IMR-90 (cell line): ENCODE measurements around the gene COLGALT1. TPM values are rescaled to one million over a fixed set of nuclear protein-coding genes. Genes with fewer than 3 reads are reported as not detected.

Experiments used
- ATAC-seq: fragments of 200-7000 bp; cut with Tn5 transposase; 2 replicates; pipeline ENCODE4 v1.9.1; 2020; ENCODE audit warnings: low read depth, mild to moderate bottlenecking, moderate library complexity
- BruUV-seq: library from RNA; stranded (reverse); fragments of 400-500 nt; replicated peaks from 2 replicates; lab custom pipeline; 2021; lab: Mats Ljungman, UMichigan
- CTCF ChIA-PET: fragments of 300-600 bp; formaldehyde crosslinking; extraction: SDS; loops from one replicate; lab custom pipeline; 2021; ENCODE audit warnings: antibody characterized with exemption; lab: Yijun Ruan, JAX
- POLR2A ChIA-PET: fragments of 300-600 bp; sonication (Branson Sonifier 250); formaldehyde crosslinking; loops from one replicate; lab custom pipeline; 2022; ENCODE audit warnings: antibody characterized with exemption; ENCODE audit not compliant: unreplicated experiment; lab: Charles Lee
- DNase-seq: peaks from one replicate; pipeline ENCODE4 v3.0.0; 2013
- H2AFZ ChIP-seq: replicated peaks from 2 replicates; pipeline ENCODE3; 2013; ENCODE audit warnings: low read length, mild to moderate bottlenecking; ENCODE audit not compliant: poor library complexity
- H2AK5ac ChIP-seq: 2 replicates; pipeline ENCODE4 v1.6.1; 2013; ENCODE audit warnings: low read depth, low read length, inconsistent platforms
- H2AK9ac ChIP-seq: replicated peaks from 2 replicates; pipeline ENCODE3; 2013; ENCODE audit warnings: mild to moderate bottlenecking, low read depth, low read length, moderate library complexity; ENCODE audit not compliant: poor library complexity
- H2BK120ac ChIP-seq: 2 replicates; pipeline ENCODE4 v1.6.1; 2013; ENCODE audit warnings: low read depth, low read length, inconsistent platforms
- H2BK15ac ChIP-seq: 3 replicates; pipeline ENCODE4 v1.6.1; 2013; ENCODE audit warnings: low read depth, low read length, inconsistent platforms
- H2BK20ac ChIP-seq: 2 replicates; pipeline ENCODE4 v1.6.1; 2013; ENCODE audit warnings: low read depth, mild to moderate bottlenecking, inconsistent platforms, low read length, moderate library complexity
- H2BK5ac ChIP-seq: 2 replicates; pipeline ENCODE4 v1.6.1; 2013; ENCODE audit warnings: mild to moderate bottlenecking, low read depth, low read length, inconsistent platforms; ENCODE audit not compliant: poor library complexity, severe bottlenecking
- H3K14ac ChIP-seq: replicated peaks from 2 replicates; pipeline ENCODE4 v1.6.1; 2013; ENCODE audit warnings: low read depth, low read length, inconsistent platforms
- H3K18ac ChIP-seq: 2 replicates; pipeline ENCODE4 v1.6.1; 2013; ENCODE audit warnings: low read depth, low read length, control low read depth
- H3K23ac ChIP-seq: 2 replicates; pipeline ENCODE4 v1.6.1; 2013; ENCODE audit warnings: low read depth, low read length, inconsistent platforms
- H3K27ac ChIP-seq: 2 replicates; pipeline ENCODE4 v1.5.1; 2013; ENCODE audit warnings: mild to moderate bottlenecking, control low read depth, low read length; ENCODE audit not compliant: insufficient read depth
- H3K27me3 ChIP-seq: 2 replicates; pipeline ENCODE4 v1.6.1; 2013; ENCODE audit warnings: low read length; ENCODE audit not compliant: control insufficient read depth, insufficient read depth
- H3K36me3 ChIP-seq: 2 replicates; pipeline ENCODE4 v1.6.1; 2013; ENCODE audit warnings: low read length, mixed read lengths; ENCODE audit not compliant: control insufficient read depth, insufficient read depth
- H3K4ac ChIP-seq: 2 replicates; pipeline ENCODE4 v1.6.1; 2013; ENCODE audit warnings: low read depth, low read length, inconsistent platforms
- H3K4me1 ChIP-seq: 2 replicates; pipeline ENCODE4 v1.6.1; 2013; ENCODE audit warnings: low read length, mixed read lengths; ENCODE audit not compliant: control insufficient read depth, insufficient read depth
- H3K4me2 ChIP-seq: 2 replicates; pipeline ENCODE4 v1.6.1; 2013; ENCODE audit warnings: low read depth, mild to moderate bottlenecking, control low read depth, low read length, moderate library complexity
- H3K4me3 ChIP-seq: 2 replicates; pipeline ENCODE4 v1.5.1; 2013; ENCODE audit warnings: low read depth, mild to moderate bottlenecking, control low read depth, low read length, moderate library complexity; ENCODE audit not compliant: insufficient read depth
- H3K56ac ChIP-seq: 2 replicates; pipeline ENCODE4 v1.6.1; 2013; ENCODE audit warnings: low read length, inconsistent platforms; ENCODE audit not compliant: insufficient read depth; ENCODE audit errors: extremely low read depth
- H3K79me1 ChIP-seq, 2 experiments: 2 replicates each; pipeline ENCODE4 v1.6.1; 2013; ENCODE audit warnings: low read length in 2 of 2, inconsistent platforms in 1 of 2, low read depth in 1 of 2
- H3K9ac ChIP-seq: 2 replicates; pipeline ENCODE4 v1.6.1; 2013; ENCODE audit warnings: low read depth, low read length, control low read depth
- H3K9me1 ChIP-seq: 2 replicates; pipeline ENCODE4 v1.6.1; 2013; ENCODE audit warnings: low read length, inconsistent platforms; ENCODE audit not compliant: insufficient read depth
- H3K9me3 ChIP-seq: 2 replicates; pipeline ENCODE4 v1.6.1; 2013; ENCODE audit warnings: low read length; ENCODE audit not compliant: control insufficient read depth, insufficient read depth
- H4K20me1 ChIP-seq: 2 replicates; pipeline ENCODE4 v1.6.1; 2013; ENCODE audit warnings: low read length, inconsistent platforms; ENCODE audit not compliant: insufficient read depth
- H4K5ac ChIP-seq: 2 replicates; pipeline ENCODE4 v1.6.1; 2013; ENCODE audit warnings: mild to moderate bottlenecking, low read depth, low read length, control low read depth
- H4K8ac ChIP-seq, 2 experiments: 2 replicates each; pipeline ENCODE4 v1.6.1; 2013; ENCODE audit warnings: low read depth in 2 of 2, low read length in 2 of 2, control low read depth in 1 of 2, inconsistent platforms in 1 of 2
- H4K91ac ChIP-seq: 2 replicates; pipeline ENCODE4 v1.6.1; 2013; ENCODE audit warnings: low read depth, low read length, inconsistent platforms; ENCODE audit not compliant: insufficient read depth
- FOS ChIP-seq: fragments of 150-350 bp; IDR thresholded peaks from 2 replicates; pipeline ENCODE4 v1.6.1; 2016; ENCODE audit warnings: low read depth, low read length
- MAFK ChIP-seq: IDR thresholded peaks from 2 replicates; pipeline ENCODE4 v1.6.1; 2012; ENCODE audit warnings: low read depth, low read length, improper control_type of control experiment
- MXI1 ChIP-seq: IDR thresholded peaks from 2 replicates; pipeline ENCODE4 v1.6.1; 2012; ENCODE audit warnings: low read depth, mild to moderate bottlenecking, low read length, moderate library complexity, borderline replicate concordance
- RAD21 ChIP-seq: IDR thresholded peaks from 2 replicates; pipeline ENCODE4 v1.6.1; 2012; ENCODE audit warnings: low read length, improper control_type of control experiment
- RFX5 ChIP-seq: IDR thresholded peaks from 2 replicates; pipeline ENCODE4 v1.8.0; 2012; ENCODE audit warnings: low read depth, mild to moderate bottlenecking, low read length, moderate library complexity
- SMC3 ChIP-seq: fragments of 150-350 bp; IDR thresholded peaks from 2 replicates; pipeline ENCODE4 v1.6.1; 2016; ENCODE audit warnings: low read depth, mild to moderate bottlenecking, antibody characterized with exemption, low read length, moderate library complexity
- WGBS, 2 experiments: methylation state at CpG; one replicate each; pipeline versions ENCODE4 v1.1.5 to v1.1.7; 2013; ENCODE audit warnings: missing lambda C conversion rate in 2 of 2; ENCODE audit not compliant: insufficient read length in 1 of 2; ENCODE audit errors: extremely low coverage in 2 of 2; 5-methylcytosine and 5-hydroxymethylcytosine counted together
- dilution Hi-C: fragments of 300-500 bp; cut with HindIII; formaldehyde crosslinking; loops from one replicate; pipeline ENCODE4 v1.14.3; 2018; ENCODE audit warnings: low sequenced_read_pairs; ENCODE audit not compliant: unreplicated experiment
- in situ Hi-C: fragments of 300-500 bp; cut with MboI; formaldehyde crosslinking; loops from 3 replicates; pipeline ENCODE4 v1.14.3; 2019; ENCODE audit warnings: low sequenced_read_pairs, inconsistent platforms, mixed read lengths
- intact Hi-C: fragments of 100-400 bp; cut with micrococcal nuclease; formaldehyde crosslinking; loops from 2 replicates; pipeline ENCODE4 v1.10.0; 2022
- polyA plus RNA-seq, 3 experiments: library from polyadenylated mRNA; depleted of rRNA; stranded (reverse); fragments of >200 nt; gene quantifications; 2 replicates each; pipeline ENCODE4 v1.2.3, GENCODE V29; 2012; ENCODE audit warnings: low replicate concordance in 1 of 3
- total RNA-seq: library from RNA; depleted of rRNA; stranded (reverse); fragments of >200 nt; gene quantifications from 2 replicates; pipeline ENCODE4 v1.2.3, GENCODE V29; 2012
- TF ChIP-seq, protein P1 (sequence below): fragments of 150-350 bp; IDR thresholded peaks from 2 replicates; pipeline ENCODE4 v1.6.1; 2016; ENCODE audit warnings: low read depth, mild to moderate bottlenecking, low read length, moderate library complexity, borderline replicate concordance

COLGALT1 gene
- total and polyA plus RNA-seq, 2 of the 4 experiments (the other 2 are of a cell fraction), result 77.1 to 117 TPM

DNA sequence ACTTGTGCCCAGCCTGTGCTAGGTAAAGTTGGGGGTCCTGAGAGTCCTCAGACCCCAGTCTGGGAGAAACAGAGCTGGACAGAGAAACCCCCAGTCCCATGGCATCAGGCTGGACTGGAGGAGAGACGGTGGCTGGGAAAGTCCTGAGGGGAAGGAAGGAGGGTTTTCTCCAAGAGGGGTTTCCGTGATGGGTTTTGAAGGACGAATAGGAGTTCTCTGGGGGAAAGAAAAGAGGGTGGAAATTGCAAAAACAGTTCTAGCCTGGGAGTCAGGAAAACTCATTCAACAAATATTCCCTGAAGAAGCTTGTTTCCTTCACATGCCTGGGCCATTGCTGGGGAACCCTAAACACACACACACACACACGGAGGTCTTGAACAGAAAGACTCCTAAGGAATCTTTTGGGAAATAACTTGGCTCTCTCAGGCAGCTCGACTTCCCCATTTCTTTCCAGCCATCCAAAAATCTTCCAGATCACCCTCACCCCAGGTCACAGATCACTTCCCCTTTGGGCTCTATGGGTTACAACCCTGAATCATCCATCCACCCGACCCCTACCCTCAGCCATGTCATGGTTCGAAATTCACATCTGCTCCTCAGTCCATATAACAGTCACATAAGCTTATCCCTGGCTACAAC lies 47.5 kb downstream of the COLGALT1 start:
- Histone ChIP-seq H3K18ac (no peak overlapping the region), H3K56ac (no peak overlapping the region), H3K9ac (no peak overlapping the region), H2BK120ac (no peak overlapping the region), H2BK5ac (no peak overlapping the region), H4K20me1 (no peaks in the 10 kb centered on the region), H3K27me3 (peaks cover 33% of the 10 kb centered on the region), H4K91ac (no peak overlapping the region), H3K9me1 (no peaks in the 10 kb centered on the region), H3K23ac (no peak overlapping the region), H3K14ac (no peak overlapping the region), H2BK15ac (no peak overlapping the region), H3K27ac (no peak overlapping the region), H2AK5ac (no peak overlapping the region), H2BK20ac (no peak overlapping the region), H3K79me1 (no peaks in the 10 kb centered on the region), H3K4me3 (no peak overlapping the region), H3K4me1 (no peaks in the 10 kb centered on the region), H2AFZ (no peak overlapping the region), H4K8ac (no peak overlapping the region), H2AK9ac (no peak overlapping the region), H4K5ac (no peak overlapping the region), H3K4ac (no peak overlapping the region), H3K4me2 (no peak overlapping the region), H3K9me3 (no peaks in the 10 kb centered on the region), H3K36me3 (no peaks in the 10 kb centered on the region)
- no TSS peak for BruUV-seq
- DNase-seq (no peak), ATAC-seq (no peak)
- WGBS, 2 experiments, result 75% methylated on average over 4 of the region's 7 CpGs; no CpG with 5 or more reads in 1 of the 2 experiments
- ChIA-PET POLR2A (no interaction called here), CTCF (no interaction called here)
- intact Hi-C loops (no loop called here), in situ Hi-C loops (no loop called here), dilution Hi-C loops (no loop called here)
- no peak for TF ChIP-seq MXI1
- no peak for TF ChIP-seq MAFK
- TF ChIP-seq, protein P1, sequence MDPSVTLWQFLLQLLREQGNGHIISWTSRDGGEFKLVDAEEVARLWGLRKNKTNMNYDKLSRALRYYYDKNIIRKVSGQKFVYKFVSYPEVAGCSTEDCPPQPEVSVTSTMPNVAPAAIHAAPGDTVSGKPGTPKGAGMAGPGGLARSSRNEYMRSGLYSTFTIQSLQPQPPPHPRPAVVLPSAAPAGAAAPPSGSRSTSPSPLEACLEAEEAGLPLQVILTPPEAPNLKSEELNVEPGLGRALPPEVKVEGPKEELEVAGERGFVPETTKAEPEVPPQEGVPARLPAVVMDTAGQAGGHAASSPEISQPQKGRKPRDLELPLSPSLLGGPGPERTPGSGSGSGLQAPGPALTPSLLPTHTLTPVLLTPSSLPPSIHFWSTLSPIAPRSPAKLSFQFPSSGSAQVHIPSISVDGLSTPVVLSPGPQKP, result no peak
- TF ChIP-seq SMC3, result no peak
- no peak for TF ChIP-seq RAD21
- TF ChIP-seq FOS, result no peak
- no peak for TF ChIP-seq RFX5
